G401.6 (cell line): ENCODE results near the gene PITPNB.

ENCODE experiments used
- FAIRE-seq: peaks from 2 replicates; lab custom pipeline; 2012; peaks lifted over from hg19 to GRCh38; lab: Jason Lieb, UNC

Gene PITPNB

GRCh38 chr22:27878541-27878940, 40.5 kb downstream of the PITPNB start:
- FAIRE-seq = no peak

DNA sequence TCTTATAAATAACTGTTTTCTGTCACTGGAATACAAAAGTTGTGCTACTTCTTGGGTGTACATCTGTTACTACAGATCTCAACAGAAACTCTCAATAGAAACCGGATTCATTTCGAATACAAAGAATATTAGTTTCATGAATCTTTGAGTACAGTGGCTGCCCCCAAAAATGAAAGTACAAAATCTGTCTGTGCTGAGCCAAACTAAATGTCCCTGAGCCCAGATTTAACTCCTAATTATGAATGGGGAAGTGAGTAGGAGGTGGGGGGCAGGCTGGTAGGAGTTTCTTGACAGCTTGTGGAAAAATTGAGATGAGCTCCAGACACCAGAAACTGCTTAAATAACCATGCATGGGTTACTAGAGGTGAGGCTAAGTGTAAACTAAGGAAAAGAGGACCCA, 41.6 kb downstream of the PITPNB start:
- FAIRE-seq = no peak

DNA sequence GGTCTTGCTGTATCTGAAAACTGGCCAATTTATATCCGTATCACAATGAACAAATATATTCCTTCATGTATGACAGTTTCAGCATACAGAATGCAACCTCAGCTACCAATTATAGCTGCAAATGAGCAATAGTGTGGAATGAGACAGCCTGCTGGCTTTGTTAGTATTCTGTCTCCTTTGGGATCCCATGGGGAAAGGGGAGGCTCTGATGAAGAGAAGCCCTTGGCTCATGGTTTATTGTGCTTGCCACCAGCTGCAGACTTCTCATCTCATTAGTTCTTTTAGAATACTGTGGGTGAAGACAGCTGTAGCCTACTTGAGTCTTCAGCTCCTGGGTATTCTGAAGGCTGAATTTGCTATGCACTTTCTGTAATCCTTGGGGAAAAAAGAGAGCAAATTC, 42.4 kb downstream of the PITPNB start:
- FAIRE-seq = no peak

DNA sequence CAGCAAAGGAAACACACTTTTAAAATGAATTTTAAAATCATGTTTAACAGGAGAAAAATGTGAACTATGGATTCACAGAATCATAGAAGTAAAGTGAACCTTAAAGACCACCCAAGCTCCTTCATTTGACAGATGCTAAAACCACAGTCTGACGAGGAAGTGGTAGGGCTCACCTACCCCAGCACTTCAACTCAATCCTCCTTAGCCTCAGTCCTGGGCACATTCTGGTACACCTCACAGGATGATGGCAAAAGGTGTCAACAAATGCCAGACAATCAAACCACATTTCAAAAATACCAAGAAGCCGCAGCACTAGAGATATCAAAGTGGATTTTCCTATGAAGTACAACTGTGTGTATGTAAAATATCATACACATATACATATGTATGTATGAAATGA, 43.1 kb downstream of the PITPNB start:
- FAIRE-seq = no peak

- FAIRE-seq = no peak
Measured at GRCh38 chr22:27874764-27875163, 44.3 kb downstream of the PITPNB start.

GRCh38 chr22:27874185-27874584, 44.9 kb downstream of the PITPNB start:
- FAIRE-seq = no peak

- no peak for FAIRE-seq
Measured at GRCh38 chr22:27873472-27873871, 45.6 kb downstream of the PITPNB start.

DNA sequence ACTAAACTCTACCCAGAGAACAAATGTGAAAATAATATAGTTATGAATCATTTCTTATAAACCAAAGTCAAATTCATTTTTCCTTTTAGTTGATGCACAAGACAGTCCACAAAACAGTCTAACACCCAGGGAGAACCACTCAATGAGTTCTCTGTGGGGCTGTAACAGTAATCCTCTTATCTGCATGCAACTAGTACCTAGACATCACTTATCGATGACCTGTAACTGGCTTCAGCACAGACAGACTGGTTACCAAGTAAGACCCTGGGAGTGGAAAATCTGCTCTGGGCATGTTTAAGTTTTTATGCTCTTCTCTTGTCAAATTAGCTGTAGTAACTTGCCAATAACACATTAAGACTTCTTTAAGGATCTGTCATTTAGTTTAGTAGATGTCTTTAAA, 46.6 kb downstream of the PITPNB start:
- no peak for FAIRE-seq

- no peak for FAIRE-seq
Measured at GRCh38 chr22:27871306-27872014, 47.6 kb downstream of the PITPNB start.

DNA sequence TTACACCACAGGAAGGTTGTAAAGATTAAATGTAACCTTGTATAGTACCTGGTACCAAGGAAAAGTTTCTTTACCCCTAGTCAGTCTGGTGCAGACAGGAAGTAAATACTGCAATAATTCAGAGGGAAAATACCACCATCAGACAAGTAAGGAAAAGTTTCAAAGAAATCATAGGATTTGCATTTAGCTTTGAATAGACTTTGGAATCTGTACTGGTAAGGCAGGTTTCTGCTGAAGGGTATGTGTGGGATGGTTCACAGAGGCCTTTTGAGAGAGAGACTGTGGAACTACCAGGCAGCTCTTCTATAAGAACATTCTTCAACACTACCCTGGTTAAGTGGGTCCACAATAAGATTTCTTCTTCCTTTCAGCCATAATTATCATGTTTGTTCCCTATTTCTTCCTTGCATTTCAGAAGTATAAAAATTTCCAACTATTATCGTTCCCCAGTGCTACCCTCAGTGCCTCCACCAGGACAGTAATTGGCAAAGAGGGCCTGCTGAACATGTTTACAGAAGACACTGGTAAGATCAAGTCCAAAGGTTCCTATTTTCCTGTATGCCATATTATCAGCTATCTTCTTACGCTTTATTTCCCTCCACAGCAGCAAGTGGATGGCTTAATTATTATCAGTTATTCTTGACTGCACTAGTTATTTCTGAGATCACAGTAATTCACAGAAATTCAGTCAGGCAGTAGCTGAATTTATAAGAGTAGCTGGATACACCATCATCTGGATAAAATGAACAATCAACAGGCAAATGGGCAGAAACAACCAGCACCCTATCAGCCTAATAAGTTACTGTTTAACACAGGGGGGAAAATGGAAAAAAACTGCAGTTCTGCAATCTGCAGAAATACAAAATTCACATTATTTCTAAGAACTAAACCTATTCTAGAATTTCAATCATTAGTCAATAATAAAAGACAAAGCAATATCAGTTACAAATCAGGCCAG, 48.5 kb downstream of the PITPNB start:
- no peak for FAIRE-seq

GRCh38 chr22:27868732-27869282, 50.2 kb downstream of the PITPNB start:
- no peak for FAIRE-seq

DNA sequence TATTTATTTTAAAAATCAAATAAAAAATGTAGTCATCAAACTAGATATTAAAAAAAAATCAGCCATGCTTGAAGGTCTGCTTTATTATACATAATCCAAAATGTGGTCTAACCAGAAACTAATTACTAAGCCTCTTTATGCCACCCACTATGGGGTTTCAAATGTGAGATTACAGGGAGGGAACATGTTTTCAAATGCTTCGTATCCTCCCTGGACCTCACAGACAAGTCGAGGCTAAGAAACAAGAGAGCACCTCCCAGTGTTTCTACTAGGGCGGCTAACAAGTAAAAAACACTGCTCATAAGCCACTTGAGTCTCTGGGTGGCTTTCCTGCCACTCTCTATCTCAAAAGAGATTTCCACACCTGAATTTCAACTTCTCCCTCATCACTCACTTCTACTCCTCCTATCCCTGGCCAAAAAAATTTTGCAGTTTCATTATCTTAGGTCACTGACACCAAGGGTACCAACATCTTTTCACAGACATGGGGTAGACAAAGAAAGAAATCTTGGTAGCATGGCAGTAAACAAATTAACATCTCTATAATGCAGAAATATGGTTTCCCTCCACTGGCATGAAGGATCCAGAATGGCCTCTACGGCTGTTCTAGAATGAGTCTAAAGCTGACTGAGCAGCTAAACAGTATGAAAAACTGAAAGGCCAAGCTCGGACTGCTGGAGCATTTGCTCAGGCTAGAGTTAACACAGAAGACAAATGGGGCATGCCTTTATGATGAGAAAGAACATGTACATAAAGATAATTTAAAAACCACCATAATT, 50.9 kb downstream of the PITPNB start:
- no peak for FAIRE-seq

- no peak for FAIRE-seq
Measured at GRCh38 chr22:27867085-27867952, 51.7 kb downstream of the PITPNB start.

DNA sequence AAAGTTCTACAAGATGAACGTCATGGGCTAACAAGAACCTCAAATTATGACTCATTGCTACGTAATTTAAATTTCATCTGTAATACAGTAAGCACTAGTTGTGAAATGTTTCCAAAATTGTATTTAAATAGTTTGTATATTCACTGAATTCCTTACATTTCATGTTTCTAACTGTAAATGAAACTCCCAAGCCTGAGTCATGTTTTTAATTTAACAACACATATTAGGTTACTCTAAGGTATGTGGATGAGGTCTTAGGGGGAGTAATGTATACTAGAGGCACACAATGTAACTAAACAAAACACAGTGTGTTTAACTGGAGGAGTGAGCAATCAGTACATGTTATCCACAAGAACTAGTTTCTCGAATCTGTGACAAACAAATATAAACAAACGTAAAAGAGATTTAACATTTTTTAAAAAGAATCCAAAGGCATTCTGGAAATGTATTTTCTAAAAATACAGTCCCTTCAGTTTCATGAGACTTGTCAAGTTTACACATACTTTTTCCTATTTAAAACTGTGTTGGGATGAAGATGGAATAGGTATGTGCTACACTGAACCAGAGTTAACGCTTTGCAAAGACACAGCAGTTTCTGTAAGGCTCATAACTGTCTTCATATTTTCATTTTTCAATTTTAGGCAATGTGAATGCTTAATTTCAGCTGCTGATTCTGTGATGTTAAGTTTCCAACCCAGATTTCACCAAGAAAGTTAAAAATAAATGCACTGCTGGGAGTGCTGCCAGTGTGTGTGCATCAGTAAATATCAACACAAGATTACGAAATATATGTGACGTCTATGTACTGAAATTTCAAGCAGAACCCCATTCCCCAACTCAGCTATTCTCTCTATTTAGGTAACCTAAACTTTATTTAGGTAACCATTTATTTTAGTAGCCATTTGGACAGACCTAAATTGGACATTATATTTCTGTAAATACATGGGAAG, 52.6 kb downstream of the PITPNB start:
- peak; percentile 15 for FAIRE-seq

- FAIRE-seq = no peak
Measured at GRCh38 chr22:27865496-27865895, 53.6 kb downstream of the PITPNB start.

DNA sequence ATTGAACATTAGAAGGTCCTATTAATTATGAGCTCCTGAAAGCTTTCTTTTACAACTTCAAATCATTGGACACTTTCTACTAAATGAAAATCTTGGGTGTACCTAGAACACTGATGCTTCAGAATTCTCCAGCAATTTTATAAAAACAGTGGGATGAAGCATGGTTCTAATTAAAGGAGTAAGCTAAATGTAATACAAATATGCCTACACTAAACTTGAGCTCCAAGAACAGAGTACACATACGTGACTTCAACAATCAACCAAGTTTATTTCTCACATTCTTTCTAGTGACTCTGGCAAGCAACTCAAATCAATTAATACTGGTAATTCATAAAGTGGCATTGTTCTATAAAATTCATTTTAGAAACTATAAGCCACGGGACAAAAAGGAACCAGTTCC, 55.5 kb downstream of the PITPNB start:
- no peak for FAIRE-seq

DNA sequence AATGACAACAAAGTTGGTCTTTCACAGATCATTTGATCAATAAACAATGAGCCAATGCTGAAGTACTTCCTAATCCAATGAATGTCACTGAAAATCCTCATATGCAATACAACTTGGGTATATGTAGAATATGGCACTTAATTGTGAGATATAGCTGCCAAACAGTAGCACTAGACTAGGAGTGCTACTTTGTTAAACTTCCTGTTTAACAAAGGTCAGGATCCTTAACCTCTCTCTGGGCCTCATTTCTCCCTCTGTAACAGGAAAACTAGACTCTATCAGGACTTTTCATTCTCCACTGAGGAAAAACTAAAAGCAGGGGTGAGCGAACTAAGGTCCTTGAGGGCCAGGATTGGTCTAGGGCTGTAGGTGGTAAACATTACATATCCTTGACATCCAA, 56.1 kb downstream of the PITPNB start:
- FAIRE-seq = no peak

DNA sequence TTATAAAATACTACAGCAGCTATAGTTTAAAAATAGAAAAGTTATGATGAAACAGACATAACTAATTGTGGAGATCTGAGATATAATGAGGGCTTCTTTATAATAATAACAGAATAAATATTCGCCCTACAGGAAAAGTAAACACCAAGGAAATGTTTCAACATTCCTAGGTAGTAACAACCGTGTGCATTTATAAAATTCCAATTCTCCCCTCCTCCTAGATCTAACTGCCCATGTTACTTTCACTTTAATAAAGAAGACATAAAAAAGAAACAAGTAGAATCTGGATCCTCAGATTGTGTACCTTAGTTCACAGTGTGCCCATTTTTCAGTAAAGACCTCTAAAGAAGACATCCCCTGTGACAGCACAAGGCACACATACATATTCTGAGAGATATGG, 59.7 kb downstream of the PITPNB start:
- FAIRE-seq = no peak

DNA sequence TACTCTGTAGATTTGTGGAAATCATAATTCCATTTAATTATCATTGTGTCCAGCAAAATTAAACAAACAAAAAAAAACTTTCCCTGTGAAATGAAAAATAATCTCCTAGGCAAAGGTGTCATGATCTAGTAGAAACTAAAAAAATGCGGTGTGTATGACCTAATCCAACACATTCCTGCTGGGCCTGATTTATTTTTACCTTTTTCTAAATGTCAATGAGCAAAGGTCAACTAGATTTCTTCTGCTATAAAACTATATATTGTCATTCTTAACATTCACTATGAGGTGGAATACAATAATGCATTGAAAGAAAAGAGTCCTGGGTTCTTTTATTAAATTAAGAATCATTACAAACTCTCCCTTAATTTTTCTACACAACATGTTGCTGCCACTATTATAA, 60.4 kb downstream of the PITPNB start:
- peak; percentile 15 for FAIRE-seq

GRCh38 chr22:27857443-27857842, 61.6 kb downstream of the PITPNB start:
- FAIRE-seq = no peak
